HG03565 (cell line): ENCODE results near the gene MYL12B.
"Not testable (repeated sequence)": the region's sequence is repeated elsewhere in the genome, so short reads cannot be mapped to it uniquely, and the experiment has no call there.

Source experiments
- ATAC-seq: cut with Tn5 transposase; IDR thresholded peaks from one replicate; pipeline ENCODE4 v1.9.1; 2021; ENCODE audit warnings: mild to moderate bottlenecking, moderate library complexity; ENCODE audit not compliant: unreplicated experiment

MYL12B gene

GRCh38 chr18:3294435-3295080, 32.6 kb downstream of the MYL12B start:
- ATAC-seq, result no peak

- ATAC-seq, result peak; percentile 99
Measured at GRCh38 chr18:3297025-3297984, 35.4 kb downstream of the MYL12B start.

GRCh38 chr18:3304832-3305231, 42.9 kb downstream of the MYL12B start:
- no peak for ATAC-seq

- ATAC-seq, result peak; percentile 84
Measured at GRCh38 chr18:3305354-3305762, 43.4 kb downstream of the MYL12B start.

- no peak for ATAC-seq
Measured at GRCh38 chr18:3305933-3306332, 44.0 kb downstream of the MYL12B start.

- no peak for ATAC-seq
Measured at GRCh38 chr18:3306391-3306790, 44.5 kb downstream of the MYL12B start.

- ATAC-seq, result no peak
Measured at GRCh38 chr18:3313685-3314084, 51.8 kb downstream of the MYL12B start.

- not testable (repeated sequence) for ATAC-seq
Measured at GRCh38 chr18:3315344-3315743, 53.4 kb downstream of the MYL12B start.

- no peak for ATAC-seq
Measured at GRCh38 chr18:3319399-3319798, 57.5 kb downstream of the MYL12B start.

GRCh38 chr18:3319894-3320454, 58.0 kb downstream of the MYL12B start:
- no peak for ATAC-seq

- ATAC-seq, result no peak
Measured at GRCh38 chr18:3321133-3321812, 59.3 kb downstream of the MYL12B start.

GRCh38 chr18:3323900-3324299, 62.0 kb downstream of the MYL12B start:
- no peak for ATAC-seq
